ENCODE measurements around the gene RAB13.

Gene RAB13

DNA sequence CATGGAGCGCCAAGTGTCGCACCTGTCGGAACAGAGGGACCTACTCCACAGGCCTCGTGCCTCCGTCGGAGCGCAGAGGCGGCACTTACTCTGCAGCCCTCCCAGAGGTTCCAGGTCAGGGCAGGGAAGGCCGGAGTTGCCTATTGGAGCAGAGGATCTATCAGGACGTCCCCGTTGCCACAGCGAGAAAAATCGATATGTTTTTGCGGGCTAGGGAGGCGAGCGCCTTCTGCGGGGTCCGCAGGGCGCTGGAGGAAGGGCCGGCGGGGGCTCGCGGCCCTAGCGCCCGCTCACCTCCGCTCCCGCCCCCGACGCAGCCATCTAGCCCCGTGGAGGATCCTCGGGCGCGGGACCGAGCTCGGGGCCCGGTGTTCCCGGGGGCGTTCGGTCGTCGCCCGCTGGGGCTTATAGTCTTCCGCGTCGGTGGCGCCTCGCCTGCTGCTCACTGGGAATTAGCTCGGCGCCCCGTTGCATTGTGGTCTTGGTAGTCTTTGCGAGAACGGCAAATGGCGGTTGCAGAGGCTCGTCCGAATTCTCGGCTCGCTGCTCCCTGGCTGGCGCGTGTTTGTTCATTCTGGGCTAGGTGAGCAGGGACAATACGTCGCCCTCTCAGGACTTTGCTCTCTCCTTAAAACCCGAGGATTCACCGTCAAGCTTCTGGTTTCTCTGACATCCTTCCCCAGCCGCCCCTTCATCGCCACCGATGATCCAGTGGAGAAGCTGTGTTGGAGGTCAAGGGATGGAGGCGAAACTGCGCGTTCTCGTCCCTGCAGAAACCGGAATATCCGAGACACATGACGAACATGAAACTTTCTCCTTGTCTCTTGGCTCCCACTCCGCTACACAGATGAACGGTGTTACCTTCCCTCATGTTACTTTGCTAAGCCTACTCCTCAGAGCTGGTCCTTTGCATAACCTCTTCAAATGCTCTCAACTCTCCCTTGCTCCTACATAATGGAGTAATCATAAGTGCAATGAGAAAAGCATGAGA lies 8.6 kb downstream of the RAB13 start, which contains the start of gene JTB:
TSS of gene JTB (minus strand) at position 425 of the 991 bp plus-strand sequence. CDS start at position 3, 422 bp downstream.
- DNase-seq: peak; percentile 93

DNA sequence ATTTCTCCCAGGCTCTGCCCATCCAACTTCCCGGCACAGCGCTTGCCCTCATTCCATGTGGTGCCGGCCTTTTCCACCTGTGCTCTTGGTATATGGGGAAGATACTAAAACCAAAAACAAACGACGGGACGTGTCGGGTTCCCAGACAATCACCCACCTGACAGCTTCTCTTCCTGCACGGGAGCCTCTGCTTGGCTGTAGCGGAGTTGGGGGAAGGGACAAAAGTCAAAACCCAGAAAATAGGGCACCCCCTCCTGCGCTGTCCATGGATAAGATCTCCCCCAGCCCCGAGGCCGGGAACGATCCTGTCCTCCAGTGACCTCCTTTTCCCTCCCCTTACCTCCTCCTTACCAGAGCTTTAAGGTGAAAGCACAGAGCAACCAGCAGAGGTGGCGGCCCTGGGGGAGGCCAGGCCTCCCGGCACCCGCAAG lies 9.3 kb downstream of the RAB13 start:
- no peak for DNase-seq

DNA sequence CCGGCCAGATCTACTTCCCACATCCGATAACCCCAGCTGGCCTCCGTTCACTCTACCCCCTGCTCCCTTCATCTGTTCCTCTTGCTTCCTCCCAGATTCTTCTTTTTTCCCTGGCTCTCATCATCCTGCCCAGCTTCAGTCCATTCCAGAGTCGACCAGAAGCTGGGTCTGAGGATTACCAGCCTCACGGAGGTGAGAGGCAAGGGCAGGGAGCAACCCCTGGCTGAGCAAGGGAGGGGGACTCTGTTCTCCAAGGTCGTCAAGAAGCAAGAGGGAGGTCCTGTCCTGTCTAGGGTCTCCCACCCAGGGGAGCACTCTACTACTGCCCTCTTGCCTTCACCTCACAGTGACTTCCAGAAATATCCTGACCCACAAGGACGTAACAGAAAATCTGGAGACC lies 12.6 kb downstream of the RAB13 start:
- DNase-seq: no peak

DNA sequence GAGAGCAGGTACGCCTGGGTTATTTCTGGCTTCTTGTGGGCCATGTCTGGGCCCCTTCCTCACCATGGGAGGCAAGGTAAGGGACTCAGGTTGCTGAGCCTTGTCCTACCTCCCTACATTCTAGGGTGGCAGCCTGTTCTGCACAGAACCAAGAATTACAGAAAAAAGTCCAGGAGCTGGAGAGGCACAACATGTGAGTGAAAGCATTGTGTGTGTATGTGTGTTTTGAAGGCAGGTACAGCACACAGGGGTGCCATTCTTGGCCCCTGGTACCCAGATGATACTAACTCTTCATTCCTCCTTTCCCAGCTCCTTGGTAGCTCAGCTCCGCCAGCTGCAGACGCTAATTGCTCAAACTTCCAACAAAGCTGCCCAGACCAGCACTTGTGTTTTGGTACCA lies 13.1 kb downstream of the RAB13 start:
- DNase-seq: no peak

DNA sequence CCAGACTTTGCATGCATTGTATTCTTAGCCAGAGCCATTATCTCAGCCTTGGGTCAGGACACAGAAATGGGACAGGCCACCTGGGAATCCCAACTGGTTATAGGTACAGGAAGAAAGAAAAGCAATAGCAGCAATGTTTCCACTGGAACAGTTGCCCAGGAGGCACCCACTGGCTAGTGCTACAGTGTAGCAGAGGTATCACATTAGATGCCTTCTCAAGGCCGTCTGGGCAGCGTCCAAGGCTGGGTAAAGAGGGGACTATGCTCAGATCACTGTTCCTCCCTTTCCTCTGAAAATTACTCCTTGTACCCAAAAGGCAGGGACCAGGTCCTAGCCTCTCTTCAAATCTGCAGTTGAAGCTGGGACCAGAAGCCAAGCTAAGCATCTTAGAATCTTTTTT lies 15.8 kb downstream of the RAB13 start:
- no peak for DNase-seq

DNA sequence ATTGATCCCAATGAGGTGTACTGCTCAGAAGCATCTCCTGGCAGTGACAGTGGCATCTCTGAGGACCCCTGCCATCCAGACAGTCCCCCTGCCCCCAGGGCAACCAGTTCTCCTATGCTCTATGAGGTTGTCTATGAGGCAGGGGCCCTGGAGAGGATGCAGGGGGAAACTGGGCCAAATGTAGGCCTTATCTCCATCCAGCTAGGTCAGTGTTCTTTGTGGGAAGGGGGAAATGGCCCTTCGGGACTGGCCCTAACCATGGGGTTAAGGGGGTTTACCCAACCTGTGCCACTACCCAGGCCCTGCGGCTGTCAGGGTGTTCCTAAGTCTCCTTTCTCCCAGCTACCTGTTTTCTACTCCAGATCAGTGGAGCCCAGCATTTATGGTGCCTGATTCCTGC lies 17.2 kb downstream of the RAB13 start:
- DNase-seq: no peak

DNA sequence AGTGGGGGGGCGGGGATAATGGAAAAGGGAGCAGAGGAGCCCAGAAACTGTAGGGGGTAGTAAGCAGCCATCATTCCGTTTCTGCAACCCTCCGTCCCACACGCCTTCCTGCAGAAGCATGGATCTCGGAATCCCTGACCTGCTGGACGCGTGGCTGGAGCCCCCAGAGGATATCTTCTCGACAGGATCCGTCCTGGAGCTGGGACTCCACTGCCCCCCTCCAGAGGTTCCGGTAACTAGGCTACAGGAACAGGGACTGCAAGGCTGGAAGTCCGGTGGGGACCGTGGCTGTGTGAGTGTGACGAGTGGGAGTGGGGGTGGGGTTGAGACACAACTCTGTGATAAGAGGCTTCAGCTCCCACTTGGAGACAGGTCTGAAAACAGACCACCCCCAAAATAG lies 17.7 kb downstream of the RAB13 start:
- DNase-seq: no peak

DNA sequence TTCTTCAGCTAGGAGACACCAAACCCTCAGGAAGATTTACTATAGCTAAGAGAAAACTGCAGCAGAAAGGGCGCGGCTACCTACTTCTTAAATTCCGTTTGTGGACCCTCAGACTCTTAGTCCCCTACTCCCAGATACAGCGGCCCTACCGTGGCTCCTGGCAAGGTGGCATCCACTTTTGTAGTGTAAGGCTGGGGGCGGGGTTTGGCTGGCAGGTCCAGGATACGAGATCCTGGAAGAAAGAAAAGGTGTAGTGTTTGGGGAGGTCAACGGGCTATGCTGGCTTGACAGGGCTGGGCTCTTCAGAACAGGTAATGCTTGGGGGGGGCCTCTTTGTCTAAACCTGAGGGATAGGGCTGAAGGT lies 18.2 kb downstream of the RAB13 start:
- DNase-seq: no peak

DNA sequence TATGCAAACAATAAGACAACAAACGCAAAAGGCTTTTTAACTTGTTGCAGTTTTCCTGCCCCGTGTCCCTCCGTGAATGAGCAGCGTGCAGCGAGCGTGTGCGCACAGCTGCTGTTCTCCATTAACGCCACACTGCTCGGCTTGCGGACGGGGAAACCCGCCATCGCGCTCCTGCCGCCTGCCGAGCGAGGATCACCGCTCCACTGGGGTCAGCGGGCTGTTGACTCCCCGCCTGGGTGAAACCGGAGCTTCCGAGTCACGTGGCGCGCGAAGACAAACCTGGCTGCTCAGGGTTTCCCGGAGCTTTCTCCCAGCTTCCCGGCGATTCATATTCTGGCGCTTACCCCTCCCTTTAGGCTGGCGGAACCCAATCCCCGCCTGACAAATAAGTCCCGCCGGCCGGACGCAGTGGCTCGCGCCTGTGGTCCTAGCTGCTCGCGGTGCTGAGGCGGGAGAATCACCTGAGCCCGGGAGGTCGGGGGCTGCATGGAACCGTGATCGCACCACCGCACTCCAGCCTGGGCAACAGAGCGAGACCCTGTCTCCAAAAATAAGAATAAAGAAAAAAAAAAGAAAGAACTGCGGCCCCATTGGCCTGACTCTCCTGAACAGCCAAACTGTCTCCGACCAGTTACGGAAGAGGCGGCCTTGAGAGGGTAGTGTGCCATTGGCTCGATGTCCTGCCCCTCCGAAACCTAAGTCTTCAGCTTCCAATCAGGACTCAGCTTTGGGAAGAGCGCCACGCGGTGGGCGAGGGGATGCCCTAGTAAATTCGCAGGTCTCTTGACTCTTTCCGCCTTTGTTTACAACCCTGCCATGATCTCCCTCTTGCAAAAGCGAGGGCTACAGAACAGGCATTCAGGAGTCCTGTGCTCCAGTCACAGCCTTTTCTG lies 18.8 kb downstream of the RAB13 start, which contains the start of gene CREB3L4:
TSS of gene CREB3L4 (plus strand) at position 796 of the 893 bp plus-strand sequence. CDS start 624 bp downstream, outside the sequence.
- DNase-seq: peak; percentile 90

DNA sequence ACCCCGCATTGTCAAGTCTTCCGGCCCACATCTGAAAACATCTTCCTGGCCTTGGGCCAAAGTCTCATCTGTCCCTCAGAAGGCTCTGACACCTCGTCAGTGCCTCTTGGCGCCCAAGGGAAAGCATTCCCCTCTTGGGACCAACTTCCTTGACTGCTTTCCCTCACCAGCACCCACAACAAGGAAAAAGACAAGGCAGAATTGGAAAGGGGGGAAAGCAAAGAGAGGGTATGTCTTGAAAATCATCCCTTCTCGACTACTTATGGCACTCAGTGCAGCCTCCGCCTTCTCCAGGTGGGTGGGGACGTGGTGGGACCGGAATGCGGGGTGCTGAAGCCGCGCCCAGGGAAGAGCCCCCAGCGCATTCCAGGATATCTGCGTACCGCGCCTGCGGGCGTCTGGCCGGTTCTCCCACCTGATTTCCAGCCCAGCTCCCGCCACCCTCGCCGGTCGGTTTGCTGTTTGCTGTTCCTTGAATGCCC lies 22.2 kb downstream of the RAB13 start:
- DNase-seq: peak; percentile 42

DNA sequence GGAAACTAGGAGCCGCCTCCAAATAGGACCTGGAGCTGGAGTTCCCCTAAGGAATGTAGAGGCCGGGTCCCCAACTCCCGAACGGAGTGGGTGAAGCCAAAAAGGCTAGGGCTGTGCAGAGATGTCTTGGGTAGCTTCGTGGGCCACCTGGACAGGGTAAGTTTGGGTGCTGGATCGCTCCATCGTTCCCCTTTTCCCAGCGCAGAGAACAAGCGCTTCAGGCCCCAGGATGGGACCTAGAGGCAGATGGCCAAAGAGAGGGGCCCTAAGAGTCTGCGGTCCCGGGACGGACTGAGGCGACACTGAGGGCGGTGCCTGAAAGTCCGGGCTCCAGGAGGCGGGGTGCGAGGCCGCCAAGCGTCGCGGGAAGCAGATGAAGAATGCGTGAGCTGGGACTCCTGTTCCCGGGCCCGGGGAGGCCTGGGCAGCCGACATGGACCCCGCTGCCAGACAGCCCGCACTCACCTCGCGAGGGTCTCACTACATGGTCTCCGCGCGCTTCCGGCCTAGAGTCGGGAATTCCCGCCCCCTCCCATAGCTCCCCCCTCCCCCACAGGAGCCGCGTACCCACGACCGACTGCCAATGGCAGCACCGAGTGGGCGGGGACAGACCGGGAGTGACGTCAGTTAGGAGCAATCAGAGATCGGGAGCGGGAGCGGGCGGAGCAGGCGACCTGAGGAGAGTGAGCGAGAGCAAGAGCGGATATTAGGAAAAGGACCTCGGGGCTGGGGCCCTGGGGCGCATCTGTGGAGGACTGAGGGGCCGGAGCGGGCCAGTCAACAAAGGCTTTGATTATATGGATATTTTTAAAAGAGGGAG lies 22.9 kb downstream of the RAB13 start, which contains the start of gene SLC39A1:
TSS of gene SLC39A1 (minus strand) at position 508 of the 820 bp plus-strand sequence. CDS start 822 bp downstream, outside the sequence.
- DNase-seq: peak; percentile 98

DNA sequence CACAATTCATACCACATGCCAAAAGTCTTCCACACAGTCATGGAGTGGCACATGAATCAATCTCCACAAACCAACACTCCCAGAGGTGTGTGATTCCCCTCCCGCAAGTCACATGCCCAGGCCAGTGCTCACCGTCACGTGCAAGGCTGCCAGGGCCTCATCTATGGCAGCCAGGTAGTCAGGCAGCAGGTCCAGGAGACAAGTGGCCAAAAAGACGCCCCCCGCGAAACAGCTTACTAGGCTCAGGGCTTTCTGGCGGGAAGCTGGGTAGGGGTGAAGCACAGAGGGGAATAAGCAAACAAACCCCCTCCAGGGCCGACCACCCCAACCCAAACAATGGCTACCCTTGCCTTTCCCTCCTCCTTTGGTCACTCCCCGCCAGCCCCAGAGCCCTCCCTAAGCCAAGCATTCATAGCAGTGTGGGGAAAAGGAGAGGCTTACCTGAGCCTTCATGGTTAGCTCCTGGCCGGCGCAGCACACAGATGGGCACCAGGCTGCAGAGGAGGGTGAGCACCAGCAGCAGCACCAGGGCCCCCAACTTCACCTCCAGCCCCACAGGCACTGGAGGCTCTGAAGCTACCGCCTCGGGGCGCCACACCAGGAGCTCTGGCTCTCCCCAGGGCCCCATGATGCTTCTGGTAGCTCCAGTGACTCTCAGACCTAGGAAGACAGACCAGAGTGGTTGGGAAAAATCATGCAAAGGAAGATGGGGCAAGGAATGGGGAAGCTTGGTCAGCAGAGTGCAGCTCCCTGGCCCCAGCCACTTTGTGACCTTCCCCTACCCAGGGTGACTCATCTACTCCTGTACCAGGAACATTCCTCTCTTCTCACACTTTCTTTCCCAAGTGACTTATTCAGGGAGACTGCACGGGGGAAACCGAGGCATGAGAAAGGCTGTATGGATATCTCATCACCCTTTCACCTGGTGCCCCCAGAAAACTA lies 23.8 kb downstream of the RAB13 start:
- DNase-seq: no peak

DNA sequence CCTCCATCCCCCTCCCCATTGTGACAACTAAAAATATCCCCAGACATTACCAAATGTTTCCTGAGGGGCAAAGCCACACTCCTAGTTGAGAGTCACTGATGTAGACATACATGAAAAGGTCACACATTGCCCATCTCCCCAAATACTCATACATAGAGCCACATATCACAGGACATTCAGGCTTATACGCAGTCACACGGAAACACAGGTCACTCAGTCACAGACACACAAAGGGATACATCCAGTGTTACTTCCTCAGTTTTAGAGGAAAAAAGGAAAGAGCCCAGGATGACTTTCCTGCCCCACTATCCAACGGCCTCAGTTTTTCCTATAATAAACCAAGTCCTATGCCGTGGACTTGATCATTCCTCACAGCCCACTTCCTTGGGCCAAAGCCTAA lies 24.7 kb downstream of the RAB13 start:
- DNase-seq: no peak

DNA sequence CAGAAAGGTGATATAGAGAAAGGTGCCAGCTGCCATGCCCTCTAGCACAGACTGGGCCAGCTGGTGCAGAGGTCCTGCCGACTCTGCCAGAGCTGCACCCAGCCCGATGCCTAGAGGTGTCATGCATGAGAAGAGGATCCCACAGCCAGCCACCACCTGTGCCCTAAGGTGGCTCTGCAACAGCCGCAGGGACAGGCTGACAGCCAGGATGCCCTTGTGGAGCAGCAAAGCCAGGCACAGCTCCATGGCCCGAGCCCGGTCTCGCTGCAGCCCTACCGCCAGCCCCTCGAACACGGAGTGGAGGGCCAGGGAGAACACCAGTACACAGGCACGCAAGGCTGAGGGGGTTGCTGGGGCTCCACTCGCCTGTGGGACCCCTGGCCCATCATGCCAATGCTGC lies 25.9 kb downstream of the RAB13 start:
- no peak for DNase-seq

DNA sequence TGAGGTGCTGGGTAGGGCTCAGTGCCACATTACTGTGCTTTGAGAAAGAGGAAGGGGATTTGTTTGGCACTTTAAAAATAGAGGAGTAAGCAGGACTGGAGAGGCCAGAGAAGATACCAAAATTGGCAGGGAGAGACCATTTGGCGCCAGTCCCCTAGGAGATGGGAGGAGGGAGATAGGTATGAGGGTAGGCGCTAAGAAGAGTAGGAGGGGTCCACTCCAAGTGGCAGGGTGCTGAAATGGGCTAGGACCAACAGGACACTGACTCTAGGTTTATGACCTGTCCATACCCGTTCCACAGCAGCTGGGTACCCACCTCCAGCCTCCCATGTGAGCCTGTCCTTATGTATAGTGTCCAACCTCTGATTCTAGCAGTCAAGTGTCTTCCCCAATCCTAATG lies 26.7 kb downstream of the RAB13 start:
- no peak for DNase-seq

DNA sequence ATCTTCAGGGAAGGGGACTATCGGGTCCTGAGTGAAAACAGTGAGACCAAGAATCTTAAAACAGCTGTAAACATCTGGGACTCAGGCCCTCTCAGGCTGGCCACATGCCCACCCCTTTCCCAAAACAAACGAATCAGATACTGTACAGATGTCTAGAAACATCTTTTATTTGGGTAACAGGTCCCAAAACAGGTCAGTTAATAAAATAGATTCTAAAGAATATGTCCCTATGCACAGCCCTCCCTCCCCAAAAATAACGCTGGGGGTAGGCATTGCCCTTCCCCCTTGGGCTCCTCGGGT lies 27.2 kb downstream of the RAB13 start:
- DNase-seq: no peak

DNA sequence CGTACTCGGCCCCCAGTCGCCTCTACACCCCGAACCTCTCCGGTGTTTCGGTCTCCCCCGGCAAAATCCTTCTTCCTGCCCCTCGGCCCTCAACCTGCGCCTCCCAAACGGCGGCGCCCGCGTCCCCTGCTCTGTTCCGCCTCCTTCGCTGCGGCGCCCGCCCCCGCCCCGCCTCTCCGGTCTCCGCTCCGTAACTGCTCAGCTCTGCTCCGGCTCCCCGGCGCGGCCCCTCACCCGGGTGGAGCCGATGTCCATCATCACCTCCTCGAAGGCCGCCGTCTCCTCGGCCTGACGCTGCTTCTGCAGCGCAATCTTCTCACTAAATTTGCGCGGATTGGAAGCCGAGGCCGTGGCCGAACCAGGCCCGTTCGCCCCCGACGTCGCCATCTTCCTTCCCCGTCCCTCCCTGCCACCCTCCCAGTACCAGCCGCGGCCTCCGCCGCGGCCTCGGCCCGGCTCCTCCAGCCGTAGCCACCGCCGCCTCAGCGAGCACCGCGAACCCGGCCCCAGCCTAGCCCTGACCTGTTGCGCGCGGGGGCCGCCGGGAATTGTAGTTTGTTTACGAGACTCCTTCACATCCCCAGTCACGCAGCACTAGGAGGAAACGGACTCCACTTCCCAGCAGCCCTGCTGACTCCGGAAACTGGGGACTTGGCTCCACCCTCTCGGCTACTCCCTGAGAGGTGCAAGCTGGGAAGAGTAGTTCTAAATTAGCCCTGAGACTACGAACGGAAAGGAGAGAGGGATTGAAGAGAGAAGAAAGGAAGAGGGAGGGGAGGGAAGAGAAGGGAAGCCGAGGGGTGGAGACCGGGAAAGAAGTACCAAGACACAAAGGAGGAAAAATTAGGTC lies 27.8 kb downstream of the RAB13 start, which contains the start of gene CRTC2:
TSS of gene CRTC2 (minus strand) at position 502 of the 850 bp plus-strand sequence. CDS start at position 387, 115 bp downstream.
- peak; percentile 99 for DNase-seq

DNA sequence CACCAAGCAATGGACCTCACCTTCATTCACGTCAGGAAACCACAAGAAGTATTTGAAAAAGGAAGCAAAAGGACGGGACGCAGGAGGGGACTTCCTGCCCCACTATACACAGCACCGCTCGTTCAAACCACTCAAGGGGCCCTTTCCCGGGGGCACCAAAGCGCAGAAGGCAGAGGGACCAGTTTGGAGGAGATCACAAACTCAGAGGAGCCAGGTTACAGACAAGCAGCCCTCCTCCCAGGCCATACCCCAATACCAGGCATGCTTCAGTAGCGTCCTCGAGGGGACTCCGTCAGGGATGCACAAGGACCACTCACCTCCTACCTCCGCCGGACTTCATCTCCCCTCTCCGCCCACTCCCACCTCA lies 28.4 kb downstream of the RAB13 start:
- peak; percentile 54 for DNase-seq

DNA sequence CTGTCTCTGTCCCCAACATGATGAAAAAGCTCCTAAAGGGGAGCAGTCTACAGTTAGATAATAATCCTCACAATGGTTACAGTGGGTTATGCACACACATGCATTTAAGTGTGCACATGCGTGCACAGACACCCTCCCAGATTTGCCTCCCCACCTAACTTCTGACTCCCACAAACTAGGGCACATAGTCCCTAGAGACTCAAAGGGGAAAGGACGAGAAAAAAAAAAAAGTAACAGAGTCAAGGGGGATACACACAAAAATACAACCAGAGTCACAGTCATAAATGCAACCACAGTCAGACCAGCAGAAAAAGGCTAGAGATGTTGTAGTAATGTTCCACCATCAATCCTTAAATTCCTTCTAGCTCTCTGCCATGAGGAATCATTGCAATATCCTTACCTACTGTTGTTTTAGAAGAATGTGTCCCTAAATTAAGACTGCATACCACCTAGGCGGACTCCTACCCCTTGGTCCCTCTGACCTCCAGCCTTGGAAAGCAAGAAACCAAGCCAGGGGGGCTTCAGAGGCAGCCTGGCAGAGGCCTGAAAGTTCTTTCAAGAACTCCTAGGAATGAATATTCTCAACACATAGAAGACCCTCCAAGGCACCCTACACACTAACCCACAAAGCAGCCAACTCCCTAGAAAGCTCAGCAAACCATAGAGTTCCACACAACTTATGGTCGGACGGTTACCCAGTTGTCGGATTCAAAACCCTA lies 29.0 kb downstream of the RAB13 start:
- DNase-seq: no peak
